Motor neuron (in vitro differentiated cells): ENCODE results near the gene CNTNAP5. TPM values are rescaled to one million over a fixed set of nuclear protein-coding genes. Genes with fewer than 3 reads are reported as not detected.
A peak's percentile ranks its signal among the peaks of the same experiment; 100 is the strongest.

Source experiments
- ATAC-seq, 8 experiments: fragments of 200-7000 bp; cut with Tn5 transposase; replicated peaks in 6 of 8; 2 replicates each; pipeline ENCODE4 v1.8.0; 2021; ENCODE audit warnings: mild to moderate bottlenecking in 8 of 8, moderate library complexity in 8 of 8
- H3K27ac ChIP-seq, 2 donors: fragments of 250-450 bp; sonication (Bioruptor Pico); 2 replicates each; pipeline ENCODE4 v1.9.0; 2021; ENCODE audit warnings: antibody characterized with exemption in 2 of 2, mild to moderate bottlenecking in 2 of 2, moderate library complexity in 1 of 2
- H3K4me1 ChIP-seq, 2 donors: fragments of 250-450 bp; sonication (Bioruptor Pico); replicated peaks in 1 of 2; 2 replicates each; pipeline ENCODE4 v1.6.1; 2021; ENCODE audit warnings: antibody characterized with exemption in 2 of 2, mild to moderate bottlenecking in 2 of 2, moderate library complexity in 1 of 2
- H3K4me3 ChIP-seq, 5 donors: fragments of 250-450 bp; sonication (Bioruptor Pico); 2 replicates each; pipeline ENCODE4 v1.9.0; 2021; ENCODE audit warnings: antibody characterized with exemption in 5 of 5, mild to moderate bottlenecking in 5 of 5, moderate library complexity in 4 of 5
- WGBS, 10 experiments: fragments of 450-650 bp; shearing (Covaris generic); methylation state at CpG; one replicate each; pipeline ENCODE4 v1.0.0; 2022; 5-methylcytosine and 5-hydroxymethylcytosine counted together
- in situ Hi-C, 9 experiments: fragments of 400-800 bp; cut with MboI; loops; one replicate each; pipeline ENCODE4 v1.15.0; 2021; ENCODE audit warnings: low sequenced_read_pairs in 9 of 9, low pct_unique_long_range_greater_than_20kb in 2 of 9; ENCODE audit not compliant: unreplicated experiment in 9 of 9
- total RNA-seq, 8 experiments: library from RNA; unstranded; fragments of 300-600 nt; gene quantifications; 2 replicates each; pipeline versions ENCODE4 v1.2.3 to v1.2.4, GENCODE V29; 2022

Gene CNTNAP5
- total RNA-seq, 8 experiments from 2014 or later = 0.28 to 12.6 (median 8.7) TPM; not detected in 2

GRCh38 chr2:124923097-124923496 is 898.0 kb downstream of the CNTNAP5 start:
- WGBS, 10 experiments = 7 to 96% (median 80%) methylated on average over 1 to 3 of the region's 3 CpGs; no CpG with 5 or more reads in 1 of the 10 experiments
- H3K4me1 ChIP-seq = peaks cover 0 to 3% of the 10 kb centered on the region in 2 donors
- peak in 5 of 8 experiments; percentile 16 to 89 (median 48) for ATAC-seq
- in situ Hi-C loops = no loop called here
- no peak overlapping the region for H3K27ac ChIP-seq
- no peak overlapping the region for H3K4me3 ChIP-seq

- Histone ChIP-seq H3K27ac (no peak overlapping the region), H3K4me1 (no peaks in the 10 kb centered on the region), H3K4me3 (no peak overlapping the region)
- in situ Hi-C loops = no loop called here
- ATAC-seq = no peak
- 14 to 100% (median 57%) methylated on average over 1 of the region's 1 CpG; no CpG with 5 or more reads in 1 of the 10 experiments for WGBS, 10 experiments
Observed at GRCh38 chr2:124933883-124934282, 908.8 kb downstream of the CNTNAP5 start.

GRCh38 chr2:124953921-124954320 is 928.8 kb downstream of the CNTNAP5 start:
- in situ Hi-C loops = no loop called here
- Histone ChIP-seq H3K4me1 (peaks cover 0 to 3% of the 10 kb centered on the region in 2 donors), H3K4me3 (no peak overlapping the region), H3K27ac (no peak overlapping the region)
- 29 to 84% (median 57%) methylated on average over 2 of the region's 2 CpGs for WGBS, 10 experiments
- no peak for ATAC-seq

GRCh38 chr2:124959581-124959980 is 934.5 kb downstream of the CNTNAP5 start:
- no peak for ATAC-seq
- no peaks in the 10 kb centered on the region for H3K4me1 ChIP-seq
- WGBS, 10 experiments = 0 to 90% (median 67%) methylated on average over 1 of the region's 1 CpG; no CpG with 5 or more reads in 1 of the 10 experiments
- H3K4me3 ChIP-seq = no peak overlapping the region
- in situ Hi-C loops = no loop called here
- H3K27ac ChIP-seq = no peak overlapping the region

GRCh38 chr2:124961132-124961531 is 936.0 kb downstream of the CNTNAP5 start:
- H3K4me3 ChIP-seq = no peak overlapping the region
- H3K4me1 ChIP-seq = no peaks in the 10 kb centered on the region
- ATAC-seq = no peak
- H3K27ac ChIP-seq = no peak overlapping the region
- WGBS, 10 experiments = 0 to 100% (median 72%) methylated on average over 1 to 3 of the region's 4 CpGs; no CpG with 5 or more reads in 4 of the 10 experiments
- in situ Hi-C loops = no loop called here
